H1 (cell line): ENCODE data around the gene TMIGD1. TPM values are rescaled to one million over a fixed set of nuclear protein-coding genes. Genes with fewer than 3 reads are reported as not detected.

ENCODE experiments used
- CTCF ChIA-PET: fragments of 300-600 bp; sonication (Branson Sonifier 250); formaldehyde crosslinking; loops from one replicate; lab custom pipeline; 2021; ENCODE audit not compliant: partially characterized antibody; lab: Charles Lee
- POLR2A ChIA-PET: fragments of 300-600 bp; sonication (Branson Sonifier 250); formaldehyde crosslinking; loops from one replicate; lab custom pipeline; 2021; ENCODE audit warnings: inconsistent platforms; ENCODE audit not compliant: partially characterized antibody; lab: Charles Lee
- DNase-seq, 2 experiments: peaks; one replicate each; pipeline versions ENCODE4 v3.0.0 to v3.0.0-alpha.2; 2010 to 2022; ENCODE audit warnings: low spot score in 2 of 2, low read depth in 1 of 2, mixed read lengths in 1 of 2
- FAIRE-seq: peaks from 2 replicates; lab custom pipeline; 2011; peaks lifted over from hg19 to GRCh38; lab: Jason Lieb, UNC
- H2AFZ ChIP-seq: 2 replicates; pipeline ENCODE4 v1.8.1; 2012; ENCODE audit warnings: low read length, inconsistent platforms
- H2AK5ac ChIP-seq: 2 replicates; pipeline ENCODE4 v1.6.1; 2013; ENCODE audit warnings: low read depth, low read length
- H2BK120ac ChIP-seq: replicated peaks from 2 replicates; pipeline ENCODE3; 2013; ENCODE audit warnings: low read depth, low read length, inconsistent platforms
- H2BK12ac ChIP-seq: 2 replicates; pipeline ENCODE4 v1.6.1; 2013; ENCODE audit warnings: low read depth, low read length
- H2BK15ac ChIP-seq: 2 replicates; pipeline ENCODE4 v1.6.1; 2013; ENCODE audit warnings: low read length
- H2BK20ac ChIP-seq: 2 replicates; pipeline ENCODE4 v1.6.1; 2013; ENCODE audit warnings: low read length
- H2BK5ac ChIP-seq: 2 replicates; pipeline ENCODE4 v1.6.1; 2013; ENCODE audit warnings: low read depth, low read length
- H3K14ac ChIP-seq: 2 replicates; pipeline ENCODE4 v1.6.1; 2013; ENCODE audit warnings: inconsistent platforms; ENCODE audit not compliant: insufficient read length
- H3K18ac ChIP-seq: 2 replicates; pipeline ENCODE4 v1.6.1; 2013; ENCODE audit warnings: low read length; ENCODE audit errors: extremely low read depth
- H3K23ac ChIP-seq: 2 replicates; pipeline ENCODE4 v1.6.1; 2013; ENCODE audit warnings: inconsistent platforms; ENCODE audit not compliant: insufficient read length
- H3K23me2 ChIP-seq: 2 replicates; pipeline ENCODE4 v1.6.1; 2013; ENCODE audit warnings: low read depth, low read length
- H3K27ac ChIP-seq: 2 replicates; pipeline ENCODE4 v1.6.1; 2011; ENCODE audit warnings: low read depth, low read length, inconsistent platforms
- H3K27me3 ChIP-seq, 4 experiments: replicated peaks in 1 of 4; 1 replicate in 1 of 4; 2 replicates in 3 of 4; pipeline versions ENCODE4 v1.6.1 to v1.8.1; 2011 to 2013; ENCODE audit warnings: low read length in 3 of 4, mild to moderate bottlenecking in 3 of 4, inconsistent platforms in 2 of 4, mixed read lengths in 2 of 4, moderate library complexity in 1 of 4; ENCODE audit not compliant: control insufficient read depth in 3 of 4, insufficient read depth in 3 of 4; ENCODE audit errors: extremely low read depth in 1 of 4
- H3K36me3 ChIP-seq, 4 experiments: 2 replicates each; pipeline versions ENCODE4 v1.6.1 to v1.8.1; 2011 to 2013; ENCODE audit warnings: mild to moderate bottlenecking in 4 of 4, low read length in 3 of 4, moderate library complexity in 2 of 4, control low read depth in 1 of 4, inconsistent platforms in 1 of 4; ENCODE audit not compliant: insufficient read depth in 4 of 4, control insufficient read depth in 2 of 4
- H3K4ac ChIP-seq: replicated peaks from 2 replicates; pipeline ENCODE3; 2013; ENCODE audit warnings: low read length, low read depth, mixed read lengths, inconsistent platforms; ENCODE audit not compliant: insufficient read length
- H3K4me1 ChIP-seq, 4 experiments: replicated peaks in 1 of 4; 1 replicate in 1 of 4; 2 replicates in 3 of 4; pipeline versions ENCODE4 v1.6.1 to v1.8.1; 2011 to 2013; ENCODE audit warnings: low read length in 3 of 4, inconsistent platforms in 2 of 4, mixed read lengths in 1 of 4; ENCODE audit not compliant: insufficient read depth in 4 of 4, control insufficient read depth in 3 of 4
- H3K4me2 ChIP-seq, 2 experiments: 2 replicates each; pipeline versions ENCODE4 v1.6.1 to v1.8.1; 2011 to 2013; ENCODE audit warnings: low read depth in 2 of 2, low read length in 2 of 2, control low read depth in 1 of 2, inconsistent platforms in 1 of 2, mild to moderate bottlenecking in 1 of 2; ENCODE audit not compliant: insufficient read depth in 1 of 2
- H3K4me3 ChIP-seq, 4 experiments: fragments of 200-600, 300-600 bp in 1 of 4; sonication (generic), shearing (Covaris generic), sonication (Bioruptor Twin) in 1 of 4; 2 replicates each; pipeline versions ENCODE4 v1.5.1 to v1.8.1; 2011 to 2016; ENCODE audit warnings: low read length in 4 of 4, low read depth in 3 of 4, control low read depth in 2 of 4, inconsistent platforms in 2 of 4, mild to moderate bottlenecking in 2 of 4, mixed read lengths in 1 of 4, moderate library complexity in 1 of 4; ENCODE audit not compliant: insufficient read depth in 2 of 4; ENCODE audit errors: extremely low read depth in 1 of 4
- H3K56ac ChIP-seq: replicated peaks from 2 replicates; pipeline ENCODE3; 2013; ENCODE audit warnings: low read depth, mild to moderate bottlenecking, mixed read lengths, low read length, inconsistent platforms; ENCODE audit not compliant: insufficient read length
- H3K79me1 ChIP-seq: 2 replicates; pipeline ENCODE4 v1.6.1; 2013; ENCODE audit warnings: low read depth, low read length, control low read depth
- H3K79me2 ChIP-seq, 2 experiments: 2 replicates each; pipeline versions ENCODE4 v1.6.1 to v1.8.1; 2012 to 2013; ENCODE audit warnings: low read length in 2 of 2, mild to moderate bottlenecking in 2 of 2, inconsistent platforms in 1 of 2; ENCODE audit not compliant: insufficient read depth in 2 of 2, control insufficient read depth in 1 of 2
- H3K9ac ChIP-seq, 4 experiments: replicated peaks in 1 of 4; 1 replicate in 1 of 4; 2 replicates in 3 of 4; pipeline versions ENCODE4 v1.6.1 to v1.8.1; 2011 to 2013; ENCODE audit warnings: low read depth in 3 of 4, low read length in 3 of 4, control low read depth in 2 of 4, mild to moderate bottlenecking in 2 of 4, moderate library complexity in 2 of 4, inconsistent platforms in 1 of 4; ENCODE audit errors: extremely low read depth in 1 of 4
- H3K9me3 ChIP-seq, 2 experiments: 2 replicates each; pipeline versions ENCODE4 v1.6.1 to v1.8.1; 2012 to 2013; ENCODE audit warnings: mild to moderate bottlenecking in 2 of 2, moderate library complexity in 2 of 2, control low read depth in 1 of 2, inconsistent platforms in 1 of 2, low read depth in 1 of 2, low read length in 1 of 2, mixed read lengths in 1 of 2; ENCODE audit not compliant: insufficient read depth in 2 of 2
- H4K20me1 ChIP-seq, 2 experiments: replicated peaks in 1 of 2; 2 replicates each; pipeline versions ENCODE3 to v1.8.1; 2011 to 2013; ENCODE audit warnings: inconsistent platforms in 2 of 2, low read length in 2 of 2, mild to moderate bottlenecking in 1 of 2; ENCODE audit not compliant: insufficient read depth in 2 of 2, control insufficient read depth in 1 of 2
- H4K5ac ChIP-seq: 2 replicates; pipeline ENCODE4 v1.6.1; 2013; ENCODE audit warnings: low read length, low read depth, mixed read lengths, inconsistent platforms; ENCODE audit not compliant: insufficient read length
- H4K8ac ChIP-seq: 2 replicates; pipeline ENCODE4 v1.8.0; 2013; ENCODE audit warnings: mild to moderate bottlenecking, moderate library complexity, low read length, inconsistent platforms; ENCODE audit not compliant: insufficient read depth; ENCODE audit errors: extremely low read depth
- H4K91ac ChIP-seq: replicated peaks from 2 replicates; pipeline ENCODE3; 2013; ENCODE audit warnings: low read length, mixed read lengths, inconsistent platforms; ENCODE audit not compliant: insufficient read length
- ASH2L ChIP-seq: fragments of 200-600, 300-600 bp; sonication (generic); IDR thresholded peaks from one replicate; pipeline ENCODE4 v1.7.1; 2017; ENCODE audit warnings: low read length
- ATF3 ChIP-seq: IDR thresholded peaks from 2 replicates; pipeline ENCODE4 v1.6.1; 2011; ENCODE audit warnings: low read depth, mild to moderate bottlenecking, low read length; ENCODE audit not compliant: insufficient read depth
- CTCF ChIP-seq, 3 experiments: IDR thresholded peaks; 1 replicate in 2 of 3; 2 replicates in 1 of 3; pipeline versions ENCODE4 v1.5.1 to v1.6.1; 2011; ENCODE audit warnings: low read length in 3 of 3, mild to moderate bottlenecking in 3 of 3, inconsistent platforms in 2 of 3, low read depth in 1 of 3, moderate library complexity in 1 of 3; ENCODE audit not compliant: insufficient read depth in 1 of 3; ENCODE audit errors: control extremely low read depth in 1 of 3
- GABPA ChIP-seq: IDR thresholded peaks from 2 replicates; pipeline ENCODE4 v1.6.1; 2011; ENCODE audit warnings: mild to moderate bottlenecking, low read length, moderate library complexity, borderline replicate concordance; ENCODE audit not compliant: insufficient read depth
- NRF1 ChIP-seq: IDR thresholded peaks from 2 replicates; pipeline ENCODE4 v1.6.1; 2011; ENCODE audit warnings: mild to moderate bottlenecking, low read depth, low read length, improper control_type of control experiment
- POU5F1 ChIP-seq: IDR thresholded peaks from 2 replicates; pipeline ENCODE4 v1.6.1; 2011; ENCODE audit warnings: low read depth, mild to moderate bottlenecking, low read length, moderate library complexity
- RAD21 ChIP-seq, 2 experiments: IDR thresholded peaks in 1 of 2; conservative IDR thresholded peaks in 1 of 2; 2 replicates each; pipeline ENCODE4 v1.6.1; 2011; ENCODE audit warnings: low read depth in 2 of 2, low read length in 2 of 2, improper control_type of control experiment in 1 of 2, inconsistent platforms in 1 of 2, mild to moderate bottlenecking in 1 of 2, moderate library complexity in 1 of 2
- YY1 ChIP-seq: IDR thresholded peaks from 2 replicates; pipeline ENCODE4 v1.6.1; 2011; ENCODE audit warnings: low read depth, mild to moderate bottlenecking, low read length
- WGBS, 2 experiments: shearing (Covaris generic) in 1 of 2; methylation state at CpG; one replicate each; pipeline versions ENCODE4 v1.1.6 to v1.1.7; 2013 to 2015; ENCODE audit warnings: low lambda C conversion rate in 2 of 2, mixed read lengths in 2 of 2, inconsistent platforms in 1 of 2, low coverage in 1 of 2, missing lambda C conversion rate in 1 of 2; ENCODE audit not compliant: insufficient replicate concordance in 2 of 2, insufficient coverage in 1 of 2, insufficient read length in 1 of 2; ENCODE audit errors: extremely low coverage in 1 of 2, missing lambda C conversion rate in 1 of 2; 5-methylcytosine and 5-hydroxymethylcytosine counted together
- polyA plus RNA-seq, 7 experiments: library from polyadenylated mRNA; depleted of rRNA in 3 of 7; stranded (reverse) in 5 of 7; unstranded in 2 of 7; fragments of >200 nt in 5 of 7; fragments of 200-250 nt in 2 of 7; gene quantifications; 1 replicate in 5 of 7; 2 replicates in 1 of 7; 4 replicates in 1 of 7; pipeline versions ENCODE4 v1.2.1 to v1.2.3, GENCODE V29; 2011 to 2013; ENCODE audit warnings: missing spikeins in 2 of 7, mixed read lengths in 2 of 7
- total RNA-seq: library from RNA; stranded (reverse); fragmentation: NEBNext Ultra II Directional; extraction: Animal tissue kit (Norgen Biotek cat#: 25700); gene quantifications from 2 replicates; pipeline ENCODE4 v1.2.1, GENCODE V29; 2021

Gene TMIGD1
- total and polyA plus RNA-seq, 2 of the 8 experiments (the other 6 are each of a cell fraction or from before 2014, with no cell fraction given), result not detected

- peaks cover 0 to 4% (median 1%) of the 10 kb centered on the region in 4 experiments; a peak in 3 of 7 replicates for H3K4me1 ChIP-seq
- no peak overlapping the region for H4K91ac ChIP-seq
- no peaks in the 10 kb centered on the region for H4K20me1 ChIP-seq
- H3K4me2 ChIP-seq, result no peak overlapping the region
- H3K36me3 ChIP-seq, result no peaks in the 10 kb centered on the region
- H3K9me3 ChIP-seq, result no peaks in the 10 kb centered on the region
- H2AK5ac ChIP-seq, result no peak overlapping the region
- POLR2A ChIA-PET, result interaction anchor here (1.1 to 1.5 kb wide), 3 partner anchors 44 to 232 kb away, joined by 3 to 4 read pairs (median 3); partner anchors contain the start of gene BLMH
- no peak overlapping the region for H2BK15ac ChIP-seq
- no peak overlapping the region for H2BK120ac ChIP-seq
- DNase-seq (peak; percentile 9 to 63), FAIRE-seq (no peak)
- H3K56ac ChIP-seq, result no peak overlapping the region
- no peaks in the 10 kb centered on the region; the same call in 1 of the 2 replicates for H3K23me2 ChIP-seq
- no peak overlapping the region for H2BK20ac ChIP-seq
- TF ChIP-seq YY1 (peak; percentile 44; the same call in 1 of the 2 replicates), POU5F1 (no peak), RAD21 (IDR thresholded peaks at IDR 0.05 in 1 of 2, conservative IDR thresholded peaks at IDR 0.05 in 1 of 2; ENCODE audit: low read depth in 2 of 2, low read length in 2 of 2) (peak; percentile 76), GABPA (no peak), ASH2L (no peak), NRF1 (no peak), CTCF (IDR thresholded peaks at IDR 0.05; ENCODE audit: control extremely low read depth in 1 of 3, insufficient read depth in 1 of 3, low read depth in 1 of 3, low read length in 3 of 3) (peak in 2 of 3 experiments; percentile 70 to 71; a peak in 3 of 4 replicates), ATF3 (0 out of 2 replicates have a peak, but pooled peaks have one; percentile 8)
- H3K79me1 ChIP-seq, result no peaks in the 10 kb centered on the region
- no peak overlapping the region for H3K18ac ChIP-seq
- H3K27ac ChIP-seq, result no peak overlapping the region
- H2BK5ac ChIP-seq, result no peak overlapping the region
- H2BK12ac ChIP-seq, result no peak overlapping the region
- no peak overlapping the region for H3K14ac ChIP-seq
- no peaks in the 10 kb centered on the region for H3K27me3 ChIP-seq
- no peak overlapping the region for H4K8ac ChIP-seq
- no peak overlapping the region for H3K23ac ChIP-seq
- CTCF ChIA-PET, result interaction anchor here (0.5 to 7.7 kb wide), 30 partner anchors 8 to 718 kb away, joined by 3 to 57 read pairs (median 4); partner anchors contain the start of genes BLMH and SLC6A4
- H3K79me2 ChIP-seq, result no peaks in the 10 kb centered on the region
- H3K4ac ChIP-seq, result no peak overlapping the region
- H2AFZ ChIP-seq, result no peak overlapping the region
- no peak overlapping the region for H3K4me3 ChIP-seq
- H4K5ac ChIP-seq, result no peak overlapping the region
- WGBS, 2 experiments, result 55% methylated on average over 8 of the region's 8 CpGs; no CpG with 5 or more reads in 1 of the 2 experiments
- H3K9ac ChIP-seq, result no peak overlapping the region
Observed at GRCh38 chr17:30336369-30337171, 2.7 kb upstream of the TMIGD1 start.
